ENCODE results near the gene COQ8A.

- no peak for TF ChIP-seq NFIC (IDR thresholded peaks at IDR 0.05)
- TF ChIP-seq MAX (IDR thresholded peaks at IDR 0.05) = no peak
- TF ChIP-seq RAD21 (IDR thresholded peaks at IDR 0.05; ENCODE audit: low read depth) = no peak
- TF ChIP-seq REST (IDR thresholded peaks at IDR 0.05; ENCODE audit: low read depth) = no peak
- TF ChIP-seq EP300 (IDR thresholded peaks at IDR 0.05; ENCODE audit: borderline replicate concordance) = no peak
- TF ChIP-seq USF1 (IDR thresholded peaks at IDR 0.05) = no peak
- TF ChIP-seq CEBPB (IDR thresholded peaks at IDR 0.05) = no peak
- TF ChIP-seq YY1 (IDR thresholded peaks at IDR 0.05; ENCODE audit: low read depth) = no peak
- TF ChIP-seq ZBTB7A (IDR thresholded peaks at IDR 0.05; ENCODE audit: low read depth) = no peak
- TF ChIP-seq CREB1 (IDR thresholded peaks at IDR 0.05; ENCODE audit: low read depth) = no peak
- TF ChIP-seq TAF1 (IDR thresholded peaks at IDR 0.05; ENCODE audit: low read depth) = no peak
Measured at GRCh38 chr1:226979517-226980121, 39.5 kb downstream of the COQ8A start.

Measured in Ishikawa (cell line).